SK-N-SH (cell line): ENCODE results near the gene RPF1. TPM values are rescaled to one million over a fixed set of nuclear protein-coding genes. Genes with fewer than 3 reads are reported as not detected.
A peak's percentile ranks its signal among the peaks of the same experiment; 100 is the strongest.

Source experiments
- CTCF ChIA-PET: fragments of 300-600, 350-600 bp; formaldehyde crosslinking; extraction: SDS; loops from one replicate; lab custom pipeline; 2021; lab: Yijun Ruan, JAX
- POLR2A ChIA-PET: fragments of 350-600 bp; sonication (Branson Sonifier 250); formaldehyde crosslinking; extraction: SDS; loops from one replicate; lab custom pipeline; 2020; ENCODE audit warnings: antibody characterized with exemption, inconsistent platforms; lab: Yijun Ruan, JAX
- DNase-seq: peaks from one replicate; pipeline ENCODE4 v3.0.0; 2012
- H2AFZ ChIP-seq: fragments of 200-600 bp; sonication (generic); 2 replicates; pipeline ENCODE4 v1.8.1; 2016; ENCODE audit warnings: antibody characterized with exemption, mild to moderate bottlenecking, low read depth
- H3F3A ChIP-seq: fragments of 200-600 bp; sonication (generic); replicated peaks from 2 replicates; pipeline ENCODE3; 2016; ENCODE audit warnings: antibody characterized with exemption, mild to moderate bottlenecking; ENCODE audit not compliant: insufficient read depth
- H3K27ac ChIP-seq, 2 experiments: fragments of 200-500 bp in 1 of 2; fragments of 200-600 bp in 1 of 2; sonication (Bioruptor generic) in 1 of 2; sonication (generic), shearing (Covaris generic) in 1 of 2; 2 replicates each; pipeline versions ENCODE4 v1.5.1 to v1.6.1; 2014 to 2016; ENCODE audit warnings: low read depth in 2 of 2, inconsistent platforms in 1 of 2, low read length in 1 of 2, mild to moderate bottlenecking in 1 of 2, mixed read lengths in 1 of 2
- H3K27me3 ChIP-seq: fragments of 200-600 bp; sonication (generic), shearing (Covaris generic); 2 replicates; pipeline ENCODE4 v1.6.1; 2016; ENCODE audit warnings: mixed run types; ENCODE audit not compliant: insufficient read depth
- H3K36me3 ChIP-seq, 2 experiments: fragments of 200-500 bp in 1 of 2; fragments of 200-600 bp in 1 of 2; sonication (Bioruptor generic) in 1 of 2; sonication (generic) in 1 of 2; replicated peaks in 1 of 2; 2 replicates each; pipeline versions ENCODE3 to v1.5.1; 2014 to 2016; ENCODE audit warnings: low read length in 1 of 2, mild to moderate bottlenecking in 1 of 2; ENCODE audit not compliant: insufficient read depth in 2 of 2, control insufficient read depth in 1 of 2
- H3K4me1 ChIP-seq, 2 experiments: fragments of 200-500 bp in 1 of 2; fragments of 200-600 bp in 1 of 2; sonication (Bioruptor generic) in 1 of 2; sonication (generic), shearing (Covaris generic) in 1 of 2; 2 replicates each; pipeline versions ENCODE4 v1.5.1 to v1.6.1; 2014 to 2016; ENCODE audit warnings: low read depth in 1 of 2, low read length in 1 of 2, mixed run types in 1 of 2; ENCODE audit not compliant: insufficient read depth in 2 of 2, control insufficient read depth in 1 of 2
- H3K4me2 ChIP-seq: fragments of 200-600 bp; sonication (generic), shearing (Covaris generic); 2 replicates; pipeline ENCODE4 v1.6.1; 2017; ENCODE audit warnings: mixed run types
- H3K4me3 ChIP-seq, 2 experiments: fragments of 200-500 bp in 1 of 2; fragments of 200-600 bp in 1 of 2; sonication (Bioruptor generic) in 1 of 2; sonication (generic), shearing (Covaris generic) in 1 of 2; 2 replicates each; pipeline versions ENCODE4 v1.5.1 to v1.8.1; 2014 to 2016; ENCODE audit warnings: low read depth in 2 of 2, inconsistent platforms in 1 of 2, low read length in 1 of 2, mild to moderate bottlenecking in 1 of 2, mixed read lengths in 1 of 2, moderate library complexity in 1 of 2
- H3K79me2 ChIP-seq: fragments of 200-600 bp; sonication (generic); 2 replicates; pipeline ENCODE4 v1.8.1; 2017; ENCODE audit warnings: mild to moderate bottlenecking; ENCODE audit not compliant: insufficient read depth
- H3K9ac ChIP-seq: fragments of 200-600 bp; sonication (generic); 2 replicates; pipeline ENCODE4 v1.6.1; 2017; ENCODE audit warnings: mixed run types
- H3K9me2 ChIP-seq: fragments of 200-600 bp; sonication (generic); 2 replicates; pipeline ENCODE4 v1.6.1; 2017; ENCODE audit warnings: mixed run types
- H3K9me3 ChIP-seq: fragments of 200-600 bp; sonication (generic); 2 replicates; pipeline ENCODE4 v1.6.1; 2017; ENCODE audit warnings: mixed run types, mild to moderate bottlenecking, moderate library complexity
- H4K20me1 ChIP-seq: fragments of 200-600 bp; sonication (generic); 2 replicates; pipeline ENCODE4 v1.6.1; 2017; ENCODE audit warnings: mild to moderate bottlenecking, mixed run types; ENCODE audit not compliant: insufficient read depth
- ELF1 ChIP-seq: IDR thresholded peaks from 2 replicates; pipeline ENCODE4 v1.4.0; 2012
- EZH2phosphoT487 ChIP-seq: fragments of 200-600 bp; sonication (generic); IDR thresholded peaks from 2 replicates; pipeline ENCODE4 v1.6.1; 2017; ENCODE audit warnings: low read depth, mixed run types, mild to moderate bottlenecking, antibody characterized with exemption, moderate library complexity, borderline replicate concordance
- FOXJ3 ChIP-seq: sonication (generic); formaldehyde crosslinking; IDR thresholded peaks from 2 replicates; pipeline ENCODE4 v1.5.1; 2020; ENCODE audit warnings: mild to moderate bottlenecking, missing genetic modification reagents
- FOXM1 ChIP-seq: IDR thresholded peaks from 2 replicates; pipeline ENCODE4 v1.4.0; 2012; ENCODE audit warnings: low read depth, mild to moderate bottlenecking
- MXI1 ChIP-seq: IDR thresholded peaks from 2 replicates; pipeline ENCODE4 v1.6.1; 2012; ENCODE audit warnings: mild to moderate bottlenecking, low read depth, low read length, improper control_type of control experiment
- WGBS: methylation state at CpG from one replicate; pipeline ENCODE4 v1.1.6; 2017; ENCODE audit warnings: low lambda C conversion rate; 5-methylcytosine and 5-hydroxymethylcytosine counted together
- polyA plus RNA-seq, 3 experiments: library from polyadenylated mRNA; depleted of rRNA; stranded (reverse); fragments of >200 nt; gene quantifications; 2 replicates each; pipeline ENCODE4 v1.2.3, GENCODE V29; 2012
- TF ChIP-seq, protein P1 (sequence below): IDR thresholded peaks from 2 replicates; pipeline ENCODE4; 2012
- TF ChIP-seq, protein P2 (sequence below): IDR thresholded peaks from 2 replicates; pipeline ENCODE4 v1.6.1; 2012; ENCODE audit warnings: mild to moderate bottlenecking, low read depth, low read length, moderate library complexity
- TF ChIP-seq, protein P3 (sequence below): fragments of 200-600 bp; sonication (generic); IDR thresholded peaks from 2 replicates; pipeline ENCODE4 v1.6.1; 2017; ENCODE audit warnings: antibody characterized with exemption, mild to moderate bottlenecking, moderate library complexity
- TF ChIP-seq, protein P4 (sequence below): IDR thresholded peaks from 2 replicates; pipeline ENCODE4 v1.4.0; 2012; ENCODE audit warnings: low read depth, borderline replicate concordance

Gene RPF1
- polyA plus RNA-seq, 1 of the 3 experiments (the other 2 are of a cell fraction), result 22.6 TPM

DNA sequence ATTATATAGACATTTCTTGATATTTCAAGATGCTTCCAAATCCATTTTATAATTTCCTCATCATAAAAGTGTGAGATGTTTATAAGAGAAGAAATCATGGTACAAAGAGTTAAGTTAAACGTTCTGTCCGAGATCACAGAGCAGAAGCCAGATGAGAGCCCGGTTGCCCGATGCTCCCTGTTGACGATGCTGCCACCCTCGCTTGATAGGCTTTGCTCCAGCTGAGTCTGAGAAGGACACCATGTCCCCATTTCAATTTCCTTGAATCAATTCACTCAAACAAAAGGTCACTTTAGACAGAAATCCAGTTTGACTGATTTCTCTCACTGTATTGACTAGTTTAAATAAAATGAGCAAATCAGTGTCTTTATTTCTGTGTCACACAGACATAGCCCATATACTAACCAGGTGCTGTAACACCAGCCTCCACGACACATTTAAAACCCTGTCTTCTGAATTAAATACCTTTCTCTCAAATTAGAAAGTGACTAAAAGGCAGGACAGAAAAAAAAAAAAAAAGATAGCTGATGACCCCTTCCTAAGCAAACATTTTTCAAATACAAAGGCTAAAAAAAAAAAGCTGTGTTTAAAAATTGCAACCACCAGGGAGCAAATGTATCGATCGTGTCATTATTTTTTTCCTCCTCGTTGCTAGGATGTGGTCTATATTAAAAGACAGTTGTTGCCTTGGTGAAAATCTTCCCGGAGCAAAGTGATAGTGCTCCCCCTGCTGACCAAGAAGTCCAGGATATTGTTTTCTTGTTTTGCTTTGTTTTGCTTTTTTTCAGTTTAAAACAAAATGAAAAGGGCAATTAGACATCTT, 45.6 kb upstream of the RPF1 start (continued):
- no peak for TF ChIP-seq FOXJ3 (CRISPR knock-in tag)

DNA sequence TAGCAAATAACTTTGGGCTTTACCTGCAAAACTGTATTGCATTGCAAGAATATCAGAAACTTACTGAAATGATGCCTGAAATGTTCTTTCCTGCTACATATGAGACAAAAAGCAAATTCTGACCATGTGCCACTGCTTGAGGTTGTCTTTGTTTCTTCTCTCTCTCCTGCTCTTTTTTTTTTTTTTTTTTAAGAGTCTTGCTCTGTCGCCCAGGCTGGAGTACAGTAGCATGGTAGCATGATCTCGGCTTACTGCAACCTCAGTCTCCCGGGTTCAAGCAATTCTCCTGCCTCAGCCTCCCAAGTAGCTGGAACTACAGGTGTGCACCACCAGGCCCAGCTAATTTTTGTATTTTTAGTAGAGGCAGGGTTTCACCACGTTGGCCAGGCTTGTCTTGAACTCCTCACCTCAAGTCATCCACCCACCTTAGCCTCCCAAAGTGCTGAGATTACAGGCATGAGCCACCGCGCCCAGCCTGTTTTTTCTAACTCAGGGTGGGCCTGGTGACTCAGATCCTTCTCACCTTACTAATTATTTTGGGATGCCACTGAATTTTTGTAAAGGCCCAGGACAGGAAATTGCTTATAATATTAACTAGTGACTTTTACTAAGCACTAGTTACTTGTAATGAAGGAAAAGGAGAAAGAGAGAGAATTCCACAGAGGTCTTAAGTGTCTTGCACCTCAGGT, 44.8 kb upstream of the RPF1 start:
- H3K4me3 ChIP-seq, result peak overlapping the region in 1 of 2 experiments; percentile 39; a peak in 1 of 4 replicates
- H3K4me2 ChIP-seq, result no peak overlapping the region
- WGBS, result 58% methylated on average over 6 of the region's 6 CpGs
- no peaks in the 10 kb centered on the region for H3K27me3 ChIP-seq
- no peak for DNase-seq
- H3K79me2 ChIP-seq, result no peaks in the 10 kb centered on the region
- no peak overlapping the region for H3K9ac ChIP-seq
- H4K20me1 ChIP-seq, result no peaks in the 10 kb centered on the region
- ChIA-PET CTCF (interaction anchor here (0.6 to 3.6 kb wide), 30 partner anchors 9 to 529 kb away, joined by 3 to 17 read pairs (median 4); partner anchors contain the start of genes PRKACB and SAMD13), POLR2A (no interaction called here)
- no peaks in the 10 kb centered on the region for H3F3A ChIP-seq
- no peak overlapping the region for H3K27ac ChIP-seq
- H3K9me2 ChIP-seq, result no peaks in the 10 kb centered on the region
- H3K9me3 ChIP-seq, result no peaks in the 10 kb centered on the region
- TF ChIP-seq, protein P1, sequence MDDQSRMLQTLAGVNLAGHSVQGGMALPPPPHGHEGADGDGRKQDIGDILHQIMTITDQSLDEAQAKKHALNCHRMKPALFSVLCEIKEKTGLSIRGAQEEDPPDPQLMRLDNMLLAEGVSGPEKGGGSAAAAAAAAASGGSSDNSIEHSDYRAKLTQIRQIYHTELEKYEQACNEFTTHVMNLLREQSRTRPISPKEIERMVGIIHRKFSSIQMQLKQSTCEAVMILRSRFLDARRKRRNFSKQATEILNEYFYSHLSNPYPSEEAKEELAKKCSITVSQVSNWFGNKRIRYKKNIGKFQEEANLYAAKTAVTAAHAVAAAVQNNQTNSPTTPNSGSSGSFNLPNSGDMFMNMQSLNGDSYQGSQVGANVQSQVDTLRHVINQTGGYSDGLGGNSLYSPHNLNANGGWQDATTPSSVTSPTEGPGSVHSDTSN, result no peak
- no peak for TF ChIP-seq MXI1
- TF ChIP-seq EZH2phosphoT487, result no peak
- TF ChIP-seq, protein P2, sequence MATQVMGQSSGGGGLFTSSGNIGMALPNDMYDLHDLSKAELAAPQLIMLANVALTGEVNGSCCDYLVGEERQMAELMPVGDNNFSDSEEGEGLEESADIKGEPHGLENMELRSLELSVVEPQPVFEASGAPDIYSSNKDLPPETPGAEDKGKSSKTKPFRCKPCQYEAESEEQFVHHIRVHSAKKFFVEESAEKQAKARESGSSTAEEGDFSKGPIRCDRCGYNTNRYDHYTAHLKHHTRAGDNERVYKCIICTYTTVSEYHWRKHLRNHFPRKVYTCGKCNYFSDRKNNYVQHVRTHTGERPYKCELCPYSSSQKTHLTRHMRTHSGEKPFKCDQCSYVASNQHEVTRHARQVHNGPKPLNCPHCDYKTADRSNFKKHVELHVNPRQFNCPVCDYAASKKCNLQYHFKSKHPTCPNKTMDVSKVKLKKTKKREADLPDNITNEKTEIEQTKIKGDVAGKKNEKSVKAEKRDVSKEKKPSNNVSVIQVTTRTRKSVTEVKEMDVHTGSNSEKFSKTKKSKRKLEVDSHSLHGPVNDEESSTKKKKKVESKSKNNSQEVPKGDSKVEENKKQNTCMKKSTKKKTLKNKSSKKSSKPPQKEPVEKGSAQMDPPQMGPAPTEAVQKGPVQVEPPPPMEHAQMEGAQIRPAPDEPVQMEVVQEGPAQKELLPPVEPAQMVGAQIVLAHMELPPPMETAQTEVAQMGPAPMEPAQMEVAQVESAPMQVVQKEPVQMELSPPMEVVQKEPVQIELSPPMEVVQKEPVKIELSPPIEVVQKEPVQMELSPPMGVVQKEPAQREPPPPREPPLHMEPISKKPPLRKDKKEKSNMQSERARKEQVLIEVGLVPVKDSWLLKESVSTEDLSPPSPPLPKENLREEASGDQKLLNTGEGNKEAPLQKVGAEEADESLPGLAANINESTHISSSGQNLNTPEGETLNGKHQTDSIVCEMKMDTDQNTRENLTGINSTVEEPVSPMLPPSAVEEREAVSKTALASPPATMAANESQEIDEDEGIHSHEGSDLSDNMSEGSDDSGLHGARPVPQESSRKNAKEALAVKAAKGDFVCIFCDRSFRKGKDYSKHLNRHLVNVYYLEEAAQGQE, result no peak
- TF ChIP-seq FOXM1, result no peak
- TF ChIP-seq, protein P3, sequence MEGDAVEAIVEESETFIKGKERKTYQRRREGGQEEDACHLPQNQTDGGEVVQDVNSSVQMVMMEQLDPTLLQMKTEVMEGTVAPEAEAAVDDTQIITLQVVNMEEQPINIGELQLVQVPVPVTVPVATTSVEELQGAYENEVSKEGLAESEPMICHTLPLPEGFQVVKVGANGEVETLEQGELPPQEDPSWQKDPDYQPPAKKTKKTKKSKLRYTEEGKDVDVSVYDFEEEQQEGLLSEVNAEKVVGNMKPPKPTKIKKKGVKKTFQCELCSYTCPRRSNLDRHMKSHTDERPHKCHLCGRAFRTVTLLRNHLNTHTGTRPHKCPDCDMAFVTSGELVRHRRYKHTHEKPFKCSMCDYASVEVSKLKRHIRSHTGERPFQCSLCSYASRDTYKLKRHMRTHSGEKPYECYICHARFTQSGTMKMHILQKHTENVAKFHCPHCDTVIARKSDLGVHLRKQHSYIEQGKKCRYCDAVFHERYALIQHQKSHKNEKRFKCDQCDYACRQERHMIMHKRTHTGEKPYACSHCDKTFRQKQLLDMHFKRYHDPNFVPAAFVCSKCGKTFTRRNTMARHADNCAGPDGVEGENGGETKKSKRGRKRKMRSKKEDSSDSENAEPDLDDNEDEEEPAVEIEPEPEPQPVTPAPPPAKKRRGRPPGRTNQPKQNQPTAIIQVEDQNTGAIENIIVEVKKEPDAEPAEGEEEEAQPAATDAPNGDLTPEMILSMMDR, result no peak
- TF ChIP-seq, protein P4, sequence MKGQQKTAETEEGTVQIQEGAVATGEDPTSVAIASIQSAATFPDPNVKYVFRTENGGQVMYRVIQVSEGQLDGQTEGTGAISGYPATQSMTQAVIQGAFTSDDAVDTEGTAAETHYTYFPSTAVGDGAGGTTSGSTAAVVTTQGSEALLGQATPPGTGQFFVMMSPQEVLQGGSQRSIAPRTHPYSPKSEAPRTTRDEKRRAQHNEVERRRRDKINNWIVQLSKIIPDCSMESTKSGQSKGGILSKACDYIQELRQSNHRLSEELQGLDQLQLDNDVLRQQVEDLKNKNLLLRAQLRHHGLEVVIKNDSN, result no peak
- no peak for TF ChIP-seq ELF1
- H3K4me1 ChIP-seq, result peaks cover 4 to 9% of the 10 kb centered on the region in 2 experiments; a peak in 3 of 4 replicates
- H2AFZ ChIP-seq, result no peak overlapping the region; the same call in 1 of the 2 replicates
- H3K36me3 ChIP-seq, result no peaks in the 10 kb centered on the region
